H1 (cell line): ENCODE measurements around the gene DCTD.

Source experiments
- CTCF ChIP-seq, 3 experiments: IDR thresholded peaks; 1 replicate in 2 of 3; 2 replicates in 1 of 3; pipeline versions ENCODE4 v1.5.1 to v1.6.1; 2011; ENCODE audit warnings: low read length in 3 of 3, mild to moderate bottlenecking in 3 of 3, inconsistent platforms in 2 of 3, low read depth in 1 of 3, moderate library complexity in 1 of 3; ENCODE audit not compliant: insufficient read depth in 1 of 3; ENCODE audit errors: control extremely low read depth in 1 of 3
- NRF1 ChIP-seq: IDR thresholded peaks from 2 replicates; pipeline ENCODE4 v1.6.1; 2011; ENCODE audit warnings: mild to moderate bottlenecking, low read depth, low read length, improper control_type of control experiment
- POLR2A ChIP-seq, 2 experiments: IDR thresholded peaks; 1 replicate in 1 of 2; 2 replicates in 1 of 2; pipeline ENCODE4 v1.6.1; 2011; ENCODE audit warnings: low read depth in 2 of 2, low read length in 2 of 2, mild to moderate bottlenecking in 2 of 2; ENCODE audit errors: control extremely low read depth in 1 of 2

- TF ChIP-seq CTCF (IDR thresholded peaks at IDR 0.05; ENCODE audit: control extremely low read depth in 1 of 3, insufficient read depth in 1 of 3, low read depth in 1 of 3, low read length in 3 of 3) (no peak), POLR2A (IDR thresholded peaks at IDR 0.05; ENCODE audit: control extremely low read depth in 1 of 2, low read depth in 2 of 2, low read length in 2 of 2) (no peak), NRF1 (no peak)
Observed at GRCh38 chr4:182848685-182849084, 68.5 kb downstream of the DCTD start.
